Measurements from ENCODE around the gene LGI4.
"Not testable (repeated sequence)": the region's sequence is repeated elsewhere in the genome, so short reads cannot be mapped to it uniquely, and the experiment has no call there.

LGI4 gene

GRCh38 chr19:35160629-35161433 lies 26.0 kb upstream of the LGI4 start:
- FAIRE-seq (no peak), DNase-seq (ENCODE audit: low spot score) (no peak)

GRCh38 chr19:35159606-35160005 lies 24.7 kb upstream of the LGI4 start:
- FAIRE-seq: no peak

GRCh38 chr19:35157431-35157830 lies 22.6 kb upstream of the LGI4 start:
- DNase-seq (ENCODE audit: low spot score) (no peak), FAIRE-seq (no peak)

More at GRCh38 chr19:35159606-35160005, 24.7 kb upstream of the LGI4 start:
- DNase-seq (ENCODE audit: low spot score): no peak

- no peak for FAIRE-seq
- no peak for DNase-seq (ENCODE audit: low spot score)
Measured at GRCh38 chr19:35156673-35157014, 21.8 kb upstream of the LGI4 start.

- FAIRE-seq: no peak
- DNase-seq (ENCODE audit: low spot score): no peak
Measured at GRCh38 chr19:35155981-35156672, 21.3 kb upstream of the LGI4 start.

- DNase-seq (ENCODE audit: low spot score): no peak
- FAIRE-seq: no peak
Measured at GRCh38 chr19:35155441-35155840, 20.6 kb upstream of the LGI4 start.

GRCh38 chr19:35154525-35155406 lies 19.9 kb upstream of the LGI4 start, which contains the start of gene FXYD5:
Gene FXYD5, plus strand, starts transcription at chr19:35154735. Its CDS starts 816 bp downstream, at chr19:35155551.
- FAIRE-seq (no peak), DNase-seq (ENCODE audit: low spot score) (peak; percentile 84)

- peak; percentile 80 for DNase-seq (ENCODE audit: low spot score)
- FAIRE-seq: no peak
Measured at GRCh38 chr19:35153701-35154524, 19.1 kb upstream of the LGI4 start.

- FAIRE-seq; DNase-seq (ENCODE audit: low spot score): not testable (repeated sequence)
Measured at GRCh38 chr19:35153129-35153522, 18.3 kb upstream of the LGI4 start.

- FAIRE-seq (no peak), DNase-seq (ENCODE audit: low spot score) (no peak)
Measured at GRCh38 chr19:35151273-35152065, 16.6 kb upstream of the LGI4 start.

- no peak for FAIRE-seq
- no peak for DNase-seq (ENCODE audit: low spot score)
Measured at GRCh38 chr19:35150445-35150844, 15.6 kb upstream of the LGI4 start.

DNA sequence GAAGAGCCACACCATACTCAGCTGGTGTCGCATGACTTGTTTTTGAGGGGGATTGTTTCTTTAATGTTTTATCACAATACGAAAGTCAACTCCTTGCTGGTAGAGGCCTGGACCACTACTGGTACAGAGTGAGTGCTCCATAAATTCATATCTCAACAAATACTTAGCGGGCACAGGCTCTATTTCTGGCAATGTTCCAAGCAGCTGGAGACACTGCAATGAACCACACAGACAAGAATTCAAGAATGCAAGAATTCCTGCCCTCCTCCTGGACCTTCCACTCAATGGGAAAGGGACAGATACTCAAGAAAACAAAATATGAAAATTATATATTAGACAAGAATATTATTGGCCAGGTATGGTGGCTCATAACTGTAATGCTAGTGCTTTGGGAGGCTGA lies 14.6 kb upstream of the LGI4 start:
- FAIRE-seq: no peak
- DNase-seq (ENCODE audit: low spot score): no peak

GRCh38 chr19:35146746-35147459 lies 12.0 kb upstream of the LGI4 start:
- DNase-seq (ENCODE audit: low spot score) (no peak), FAIRE-seq (no peak)

GRCh38 chr19:35144600-35145436 lies 10.0 kb upstream of the LGI4 start:
- DNase-seq (ENCODE audit: low spot score) (peak; percentile 84), FAIRE-seq (peak; percentile 90)

DNA sequence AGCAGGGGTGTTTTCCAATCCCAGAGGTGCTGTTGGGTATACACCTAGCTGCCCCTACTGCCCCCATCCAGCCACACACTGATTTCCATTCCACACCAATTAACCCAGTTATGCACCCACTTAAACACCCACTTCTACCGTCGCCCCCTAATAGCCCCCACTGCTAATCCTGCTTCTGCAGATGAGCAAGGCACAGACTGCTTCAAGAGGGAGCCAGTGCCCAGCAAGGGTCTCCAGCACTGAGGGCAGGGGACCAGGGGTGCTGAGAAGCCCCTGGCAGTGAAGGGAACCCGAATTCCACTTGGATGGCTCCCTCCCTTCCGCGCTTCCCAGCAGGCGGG lies 9.4 kb upstream of the LGI4 start:
- no peak for DNase-seq (ENCODE audit: low spot score)
- no peak for FAIRE-seq

DNA sequence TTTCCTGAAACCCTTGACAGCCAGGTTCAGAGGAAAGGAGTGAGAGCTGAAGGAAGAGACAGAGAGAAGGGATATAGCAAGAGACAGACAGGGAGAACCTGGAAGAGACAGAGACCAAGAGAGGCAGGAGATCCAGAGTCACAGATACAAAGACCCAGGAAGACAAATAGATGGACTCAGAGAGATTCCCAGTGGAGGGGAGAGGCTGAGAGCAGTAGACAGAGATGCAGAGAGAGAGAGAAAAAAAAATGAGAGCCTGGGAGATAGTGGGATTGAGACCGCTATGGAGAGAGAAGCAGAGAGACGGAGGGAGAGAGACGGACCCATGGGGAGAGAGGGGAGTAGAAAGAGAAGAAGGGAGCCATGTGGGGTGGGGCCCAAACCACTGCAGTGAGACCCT lies 9.0 kb upstream of the LGI4 start:
- DNase-seq (ENCODE audit: low spot score) (no peak), FAIRE-seq (no peak)

DNA sequence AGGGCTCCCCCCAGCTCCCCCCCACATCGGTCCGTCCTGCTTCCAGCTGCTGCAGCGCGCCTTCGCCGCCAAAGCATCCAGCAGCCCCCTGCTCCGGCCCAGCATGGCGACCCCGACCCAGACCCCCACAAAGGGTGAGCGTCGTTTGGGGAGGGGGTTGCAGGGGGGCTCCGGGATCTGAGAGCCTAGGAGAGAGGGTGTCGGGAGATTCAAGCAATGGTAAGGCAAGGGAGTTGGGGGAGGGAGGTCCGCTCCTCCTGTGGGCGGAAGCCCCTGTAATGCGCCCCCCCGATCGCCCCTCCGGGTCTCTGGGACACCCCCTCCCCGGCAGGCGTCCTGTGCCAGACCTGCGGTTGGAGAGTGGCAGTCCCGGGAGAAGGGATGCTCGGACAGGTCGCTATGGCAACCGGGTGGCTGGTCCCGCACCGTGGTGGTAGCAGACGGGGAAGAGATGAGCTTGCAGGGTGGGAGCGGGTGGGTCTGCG lies 8.4 kb upstream of the LGI4 start, which contains the start of gene FXYD7:
FXYD7 (plus strand) TSS at position 25 of the 485 bp plus-strand sequence; CDS start at position 104, 79 bp downstream.
- no peak for FAIRE-seq
- no peak for DNase-seq (ENCODE audit: low spot score)

DNA sequence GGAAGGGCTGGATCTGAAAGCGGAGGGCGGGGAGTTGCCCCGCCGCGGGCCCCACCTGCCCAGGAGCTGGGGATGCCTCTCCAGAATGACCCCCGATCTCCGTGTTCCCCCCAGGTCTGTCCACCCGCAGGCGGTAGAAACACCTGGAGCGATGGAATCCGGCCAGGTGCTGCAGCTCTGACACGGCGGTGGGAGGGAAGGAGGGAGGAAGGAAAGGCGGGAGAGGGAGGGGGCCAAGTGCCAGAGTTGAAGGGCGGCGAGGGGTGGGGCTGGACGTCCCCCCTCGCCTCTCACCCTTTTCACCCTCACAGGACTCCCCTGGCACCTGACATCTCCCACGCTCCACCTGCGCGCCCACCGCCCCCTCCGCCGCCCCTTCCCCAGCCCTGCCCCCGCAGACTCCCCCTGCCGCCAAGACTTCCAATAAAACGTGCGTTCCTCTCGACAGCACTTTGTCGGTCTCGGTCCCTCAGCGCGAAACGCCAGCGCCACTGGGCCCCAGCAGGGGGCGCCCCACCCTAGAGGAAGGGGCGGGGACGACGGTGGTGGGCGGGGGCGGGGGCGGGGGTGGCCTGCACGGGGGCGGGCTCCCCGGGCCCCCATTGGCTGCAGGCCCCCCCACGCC lies 7.9 kb upstream of the LGI4 start:
- DNase-seq (ENCODE audit: low spot score) (peak; percentile 67), FAIRE-seq (no peak)
